Endothelial cell of umbilical vein (primary cell): ENCODE measurements around the gene AAGAB. TPM values are rescaled to one million over a fixed set of nuclear protein-coding genes. Genes with fewer than 3 reads are reported as not detected.

Source experiments
- BruUV-seq: library from RNA; stranded (reverse); fragments of 400-500 nt; replicated peaks from 2 replicates; lab custom pipeline; 2021; lab: Mats Ljungman, UMichigan
- CTCF ChIA-PET: fragments of 300-600, 350-600 bp; sonication (Branson Sonifier 250); formaldehyde crosslinking; loops from one replicate; lab custom pipeline; 2021; ENCODE audit warnings: antibody characterized with exemption, inconsistent platforms; lab: Charles Lee
- POLR2A ChIA-PET: fragments of 300-600, 350-600 bp; sonication (Branson Sonifier 250); formaldehyde crosslinking; loops from one replicate; lab custom pipeline; 2021; ENCODE audit warnings: antibody characterized with exemption, inconsistent platforms; lab: Charles Lee
- DNase-seq: peaks from one replicate; pipeline ENCODE4 v3.0.0-alpha.2; 2011; ENCODE audit warnings: low read depth, low spot score
- FAIRE-seq: peaks from 2 replicates; lab custom pipeline; 2011; peaks lifted over from hg19 to GRCh38; lab: Jason Lieb, UNC
- H2AFZ ChIP-seq: 2 replicates; pipeline ENCODE4 v1.6.0; 2012; ENCODE audit warnings: low read depth, low read length, control low read depth, inconsistent platforms
- H3K27ac ChIP-seq: 2 replicates; pipeline ENCODE4 v1.5.1; 2011; ENCODE audit warnings: low read depth, mild to moderate bottlenecking, control low read depth, low read length, moderate library complexity; ENCODE audit not compliant: insufficient read depth
- H3K27me3 ChIP-seq, 2 experiments: 2 replicates each; pipeline versions ENCODE4 v1.6.0 to v1.6.1; 2011; ENCODE audit warnings: low read length in 2 of 2, mixed read lengths in 1 of 2; ENCODE audit not compliant: control insufficient read depth in 2 of 2, insufficient read depth in 2 of 2
- H3K36me3 ChIP-seq, 2 experiments: 2 replicates in 1 of 2; 3 replicates in 1 of 2; pipeline ENCODE4 v1.5.1; 2011; ENCODE audit warnings: low read length in 2 of 2, mild to moderate bottlenecking in 1 of 2, moderate library complexity in 1 of 2; ENCODE audit not compliant: control insufficient read depth in 2 of 2, insufficient read depth in 2 of 2; ENCODE audit errors: extremely low read depth in 1 of 2
- H3K4me1 ChIP-seq: 3 replicates; pipeline ENCODE4 v1.5.1; 2011; ENCODE audit warnings: mild to moderate bottlenecking, low read length; ENCODE audit not compliant: control insufficient read depth, insufficient read depth; ENCODE audit errors: extremely low read depth
- H3K4me2 ChIP-seq: 2 replicates; pipeline ENCODE4 v1.6.1; 2011; ENCODE audit warnings: low read length, control low read depth, mixed read lengths; ENCODE audit not compliant: insufficient read depth
- H3K4me3 ChIP-seq, 3 experiments: fragments of 200-600 bp in 1 of 3; sonication (generic), shearing (Covaris generic) in 1 of 3; replicated peaks in 1 of 3; 2 replicates each; pipeline ENCODE4 v1.5.1; 2011 to 2016; ENCODE audit warnings: control low read depth in 3 of 3, low read length in 3 of 3, mild to moderate bottlenecking in 2 of 3, inconsistent platforms in 1 of 3, low read depth in 1 of 3, moderate library complexity in 1 of 3; ENCODE audit not compliant: insufficient read depth in 1 of 3
- H3K79me2 ChIP-seq: 2 replicates; pipeline ENCODE4 v1.6.0; 2012; ENCODE audit warnings: low read length, inconsistent platforms; ENCODE audit not compliant: control insufficient read depth, insufficient read depth
- H3K9ac ChIP-seq: replicated peaks from 2 replicates; pipeline ENCODE3; 2011; ENCODE audit warnings: low read length, control low read depth; ENCODE audit not compliant: insufficient read depth; ENCODE audit errors: extremely low read depth
- H3K9me1 ChIP-seq: replicated peaks from 3 replicates; pipeline ENCODE4 v1.6.0; 2011; ENCODE audit warnings: mild to moderate bottlenecking, low read length; ENCODE audit not compliant: control insufficient read depth, insufficient read depth; ENCODE audit errors: extremely low read depth
- H3K9me3 ChIP-seq: replicated peaks from 2 replicates; pipeline ENCODE4 v1.5.1; 2012; ENCODE audit warnings: low read length, inconsistent platforms; ENCODE audit not compliant: control insufficient read depth, insufficient read depth
- H4K20me1 ChIP-seq: replicated peaks from 2 replicates; pipeline ENCODE3; 2011; ENCODE audit warnings: mild to moderate bottlenecking, low read length; ENCODE audit not compliant: control insufficient read depth, insufficient read depth; ENCODE audit errors: extremely low read depth
- CTCF ChIP-seq, 2 donors: IDR thresholded peaks; 1 replicate in 1 of 2; 2 replicates in 1 of 2; pipeline ENCODE4 v1.5.1; 2011; ENCODE audit warnings: low read length in 2 of 2, mild to moderate bottlenecking in 2 of 2, moderate library complexity in 2 of 2, control low read depth in 1 of 2, inconsistent platforms in 1 of 2, low read depth in 1 of 2; ENCODE audit not compliant: insufficient read depth in 1 of 2; ENCODE audit errors: extremely low read depth in 1 of 2
- EZH2 ChIP-seq: IDR thresholded peaks from 2 replicates; pipeline ENCODE4 v1.6.1; 2012; ENCODE audit warnings: borderline replicate concordance, low read depth, mild to moderate bottlenecking, moderate library complexity, low read length, inconsistent platforms; ENCODE audit not compliant: severe bottlenecking
- FOS ChIP-seq: IDR thresholded peaks from 2 replicates; pipeline ENCODE4 v1.6.1; 2011; ENCODE audit warnings: mild to moderate bottlenecking, low read length, moderate library complexity, borderline replicate concordance; ENCODE audit not compliant: insufficient read depth
- GATA2 ChIP-seq: IDR thresholded peaks from 2 replicates; pipeline ENCODE4 v1.7.0; 2011; ENCODE audit warnings: low read depth, mild to moderate bottlenecking, moderate library complexity, mixed read lengths, low read length; ENCODE audit not compliant: insufficient read length, insufficient read depth
- JUN ChIP-seq: IDR thresholded peaks from 2 replicates; pipeline ENCODE4 v1.6.1; 2011; ENCODE audit warnings: borderline replicate concordance, low read depth; ENCODE audit not compliant: insufficient read length, insufficient read depth
- MAX ChIP-seq: IDR thresholded peaks from 2 replicates; pipeline ENCODE4 v1.6.1; 2011; ENCODE audit not compliant: insufficient read depth, insufficient read length
- MYC ChIP-seq: IDR thresholded peaks from one replicate; pipeline ENCODE4 v1.6.1; 2011; ENCODE audit warnings: mild to moderate bottlenecking, low read depth, low read length
- POLR2A ChIP-seq: IDR thresholded peaks from 2 replicates; pipeline ENCODE4 v1.6.1; 2012; ENCODE audit warnings: low read depth, mild to moderate bottlenecking, control low read depth, low read length
- POLR2AphosphoS5 ChIP-seq: IDR thresholded peaks from 2 replicates; pipeline ENCODE4 v1.6.1; 2012; ENCODE audit warnings: low read depth, mild to moderate bottlenecking, control low read depth, low read length, moderate library complexity; ENCODE audit not compliant: insufficient read depth
- dilution Hi-C: fragments of 300-500 bp; cut with MboI; formaldehyde crosslinking; loops from one replicate; pipeline ENCODE4 v1.15.0; 2019; ENCODE audit warnings: low sequenced_read_pairs; ENCODE audit not compliant: extremely low pct_ligation_motif_present
- intact Hi-C: fragments of 100-400 bp; cut with micrococcal nuclease; formaldehyde crosslinking; loops from one replicate; pipeline ENCODE4 v1.10.0; 2022
- polyA plus RNA-seq, 4 experiments: library from polyadenylated mRNA; depleted of rRNA in 3 of 4; stranded (reverse) in 3 of 4; unstranded in 1 of 4; fragments of >200 nt; gene quantifications; 2 replicates each; pipeline versions ENCODE4 v1.2.1 to v1.2.3, GENCODE V29; 2011 to 2012; ENCODE audit warnings: missing spikeins in 1 of 4
- total RNA-seq: library from RNA; stranded (reverse); gene quantifications from 2 replicates; pipeline ENCODE4 v1.2.3, GENCODE V29; 2021

AAGAB gene
- total and polyA plus RNA-seq, 2 donors (not counting 3 experiments of a cell fraction or from before 2014, with no cell fraction given): 21.2 to 42.6 TPM

GRCh38 chr15:67228286-67228685 is 26.2 kb downstream of the AAGAB start:
- no peaks in the 10 kb centered on the region for H3K79me2 ChIP-seq
- POLR2A ChIA-PET: no interaction called here
- no TSS peak for BruUV-seq
- no peak overlapping the region for H3K27ac ChIP-seq
- CTCF ChIA-PET: no interaction called here
- no peak overlapping the region for H2AFZ ChIP-seq
- no peak overlapping the region for H3K9ac ChIP-seq
- H3K36me3 ChIP-seq: peaks cover 11 to 12% of the 10 kb centered on the region in 2 experiments
- intact Hi-C loops (no loop called here), dilution Hi-C loops (no loop called here)
- no peaks in the 10 kb centered on the region for H3K9me3 ChIP-seq
- no peaks in the 10 kb centered on the region for H3K9me1 ChIP-seq
- TF ChIP-seq MYC: no peak
- no peak for TF ChIP-seq MAX
- TF ChIP-seq POLR2A: no peak
- no peak for DNase-seq
- no peaks in the 10 kb centered on the region for H3K27me3 ChIP-seq
- H3K4me2 ChIP-seq: no peak overlapping the region
- no peak overlapping the region for H3K4me3 ChIP-seq
- H3K4me1 ChIP-seq: no peaks in the 10 kb centered on the region
- no peak for FAIRE-seq
- H4K20me1 ChIP-seq: no peaks in the 10 kb centered on the region

- Histone ChIP-seq H3K9me1 (no peaks in the 10 kb centered on the region), H2AFZ (no peak overlapping the region), H3K27ac (no peak overlapping the region), H3K4me1 (no peaks in the 10 kb centered on the region), H3K4me3 (no peak overlapping the region), H4K20me1 (no peaks in the 10 kb centered on the region), H3K27me3 (no peaks in the 10 kb centered on the region), H3K4me2 (no peak overlapping the region), H3K9me3 (no peaks in the 10 kb centered on the region), H3K36me3 (peaks cover 11% of the 10 kb centered on the region in 2 experiments), H3K9ac (no peak overlapping the region), H3K79me2 (no peaks in the 10 kb centered on the region)
- ChIA-PET CTCF (no interaction called here), POLR2A (no interaction called here)
- no TSS peak for BruUV-seq
- intact Hi-C loops: no loop called here
- DNase-seq (no peak), FAIRE-seq (no peak)
- dilution Hi-C loops: no loop called here
- no peak for TF ChIP-seq JUN
- no peak for TF ChIP-seq MYC
- TF ChIP-seq FOS: no peak
- TF ChIP-seq MAX: no peak
- no peak for TF ChIP-seq CTCF (IDR thresholded peaks at IDR 0.05; ENCODE audit: extremely low read depth in 1 of 2, insufficient read depth in 1 of 2, low read depth in 1 of 2, low read length in 2 of 2)
- TF ChIP-seq POLR2AphosphoS5: no peak
- TF ChIP-seq POLR2A: no peak
- TF ChIP-seq EZH2: no peak
- TF ChIP-seq GATA2: no peak
Measured at GRCh38 chr15:67227846-67228245, 26.6 kb downstream of the AAGAB start.
